22Rv1 (cell line): ENCODE results near the gene BPIFB4.
"Not testable (repeated sequence)": the region's sequence is repeated elsewhere in the genome, so short reads cannot be mapped to it uniquely, and the experiment has no call there.

Experiments
- H3K27ac ChIP-seq: fragments of 450-650 bp; 2 replicates; pipeline ENCODE4 v1.5.1; 2017
- ZFX ChIP-seq: fragments of 450-650 bp; IDR thresholded peaks from 2 replicates; pipeline ENCODE4 v1.6.1; 2017; ENCODE audit warnings: antibody characterized with exemption, borderline replicate concordance
- TF ChIP-seq, protein P1 (sequence below): fragments of 450-650 bp; IDR thresholded peaks from 2 replicates; pipeline ENCODE4 v1.5.1; 2017; ENCODE audit warnings: mild to moderate bottlenecking

BPIFB4 gene

DNA sequence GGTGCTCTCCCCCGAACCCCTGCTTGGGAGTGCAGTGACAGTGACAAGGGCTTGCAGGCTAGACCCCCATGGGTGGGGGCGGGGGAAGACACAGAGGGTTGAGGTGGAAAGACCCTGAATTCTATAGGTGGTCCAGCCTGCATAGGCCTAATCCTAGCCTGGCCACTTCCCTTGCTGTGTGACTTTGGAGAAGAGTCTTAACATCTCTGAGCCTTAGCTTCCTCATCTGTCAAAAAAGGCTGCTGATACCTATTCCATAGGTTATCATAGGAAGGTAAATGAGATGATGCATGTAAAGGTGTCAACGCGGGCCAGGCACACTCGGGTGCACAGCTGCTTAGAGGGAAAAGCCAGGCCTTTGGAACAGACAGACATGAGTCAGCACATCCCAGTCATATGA is 15.8 kb downstream of the BPIFB4 start:
- no peak for TF ChIP-seq ZFX
- TF ChIP-seq, protein P1, sequence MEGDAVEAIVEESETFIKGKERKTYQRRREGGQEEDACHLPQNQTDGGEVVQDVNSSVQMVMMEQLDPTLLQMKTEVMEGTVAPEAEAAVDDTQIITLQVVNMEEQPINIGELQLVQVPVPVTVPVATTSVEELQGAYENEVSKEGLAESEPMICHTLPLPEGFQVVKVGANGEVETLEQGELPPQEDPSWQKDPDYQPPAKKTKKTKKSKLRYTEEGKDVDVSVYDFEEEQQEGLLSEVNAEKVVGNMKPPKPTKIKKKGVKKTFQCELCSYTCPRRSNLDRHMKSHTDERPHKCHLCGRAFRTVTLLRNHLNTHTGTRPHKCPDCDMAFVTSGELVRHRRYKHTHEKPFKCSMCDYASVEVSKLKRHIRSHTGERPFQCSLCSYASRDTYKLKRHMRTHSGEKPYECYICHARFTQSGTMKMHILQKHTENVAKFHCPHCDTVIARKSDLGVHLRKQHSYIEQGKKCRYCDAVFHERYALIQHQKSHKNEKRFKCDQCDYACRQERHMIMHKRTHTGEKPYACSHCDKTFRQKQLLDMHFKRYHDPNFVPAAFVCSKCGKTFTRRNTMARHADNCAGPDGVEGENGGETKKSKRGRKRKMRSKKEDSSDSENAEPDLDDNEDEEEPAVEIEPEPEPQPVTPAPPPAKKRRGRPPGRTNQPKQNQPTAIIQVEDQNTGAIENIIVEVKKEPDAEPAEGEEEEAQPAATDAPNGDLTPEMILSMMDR: no peak

DNA sequence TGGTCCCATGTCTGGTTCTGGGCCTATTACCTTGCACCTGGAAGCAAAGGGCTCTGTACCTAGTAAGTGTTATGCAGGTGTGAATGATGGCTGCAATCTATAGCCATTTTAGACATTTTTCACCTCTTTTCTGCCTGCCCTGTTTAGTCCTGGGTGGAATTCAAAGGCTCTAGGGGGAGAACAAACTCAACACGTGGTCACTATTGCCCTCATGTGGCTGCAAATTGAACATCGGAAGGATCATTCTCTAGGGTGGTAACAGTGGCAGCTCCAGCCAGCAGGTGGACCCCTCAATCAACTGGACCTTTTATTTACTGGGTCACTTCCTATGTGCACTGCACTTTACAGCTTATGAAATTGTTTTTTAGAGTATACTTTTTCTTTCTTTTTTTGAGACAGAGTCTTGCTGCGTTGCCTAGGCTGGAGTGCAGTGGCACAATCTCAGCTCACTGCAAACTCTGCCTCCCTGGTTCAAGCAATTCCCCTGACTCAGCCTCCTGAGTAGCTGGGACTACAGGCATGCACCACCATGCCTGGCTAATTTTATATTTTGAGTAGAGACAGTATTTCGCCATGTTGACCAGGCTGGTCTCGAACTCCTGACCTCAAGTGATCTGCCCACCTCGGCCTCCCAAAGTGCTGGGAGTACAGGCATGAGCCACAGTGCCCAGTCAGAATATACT is 16.6 kb downstream of the BPIFB4 start:
- TF ChIP-seq, protein P1: peak; percentile 89
- H3K27ac ChIP-seq: not testable (repeated sequence)

More for the DNA sequence above, 15.8 kb downstream of the BPIFB4 start:
- H3K27ac ChIP-seq: no peak overlapping the region

DNA sequence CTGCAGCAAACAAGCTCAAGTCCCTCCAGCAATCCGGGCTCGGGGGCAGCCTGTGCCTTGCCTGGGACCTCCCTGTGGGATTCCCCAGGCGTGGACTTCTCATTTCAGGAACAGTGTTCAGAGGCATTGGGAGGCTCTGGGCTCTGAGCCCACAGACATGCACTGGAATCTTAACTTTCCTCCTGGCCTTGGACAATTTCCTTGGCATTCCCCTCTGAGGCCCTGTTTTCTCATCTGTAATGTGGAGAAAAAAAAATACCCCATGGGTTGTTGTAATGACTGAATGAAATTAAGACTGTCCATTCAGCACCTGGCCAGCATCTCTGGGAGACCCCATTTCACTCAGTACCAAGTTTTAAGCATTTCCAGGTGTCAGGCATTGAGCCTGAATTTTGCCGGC is 17.6 kb downstream of the BPIFB4 start:
- H3K27ac ChIP-seq: no peak overlapping the region
- no peak for TF ChIP-seq ZFX
- TF ChIP-seq, protein P1: no peak

DNA sequence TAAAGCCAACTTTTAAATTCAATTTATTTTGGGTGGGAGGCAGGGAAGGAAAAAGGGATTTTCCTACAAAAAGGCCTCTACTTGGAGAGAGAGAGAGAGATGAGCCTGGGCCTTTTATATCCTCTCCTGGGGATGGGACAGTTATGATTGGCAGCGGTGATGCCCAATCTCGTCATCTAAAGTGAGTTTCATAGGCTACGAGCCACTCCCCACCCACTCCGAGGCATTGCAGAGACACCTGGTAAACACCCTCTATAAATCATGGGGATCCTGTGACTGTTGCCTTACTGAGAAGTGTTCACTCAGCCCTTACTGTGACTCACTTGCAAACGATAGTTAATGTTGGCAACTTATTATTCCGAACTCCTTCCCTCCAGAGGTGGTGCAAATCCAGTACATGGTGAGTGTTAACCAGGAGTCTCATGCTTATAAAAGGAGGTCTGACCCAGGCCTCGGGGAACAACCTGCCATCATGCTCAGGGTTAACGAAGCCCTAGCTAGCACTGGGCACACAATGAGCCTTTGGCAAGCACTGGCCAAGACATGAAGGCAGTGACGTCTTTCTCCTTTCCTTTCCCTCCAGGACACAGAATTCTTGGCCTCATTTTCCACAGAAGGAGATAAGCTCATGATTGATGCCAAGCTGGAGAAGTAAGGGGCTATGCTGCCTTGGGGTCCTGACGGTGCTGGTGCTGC is 20.5 kb downstream of the BPIFB4 start:
- TF ChIP-seq, protein P1: no peak
- no peak for TF ChIP-seq ZFX

DNA sequence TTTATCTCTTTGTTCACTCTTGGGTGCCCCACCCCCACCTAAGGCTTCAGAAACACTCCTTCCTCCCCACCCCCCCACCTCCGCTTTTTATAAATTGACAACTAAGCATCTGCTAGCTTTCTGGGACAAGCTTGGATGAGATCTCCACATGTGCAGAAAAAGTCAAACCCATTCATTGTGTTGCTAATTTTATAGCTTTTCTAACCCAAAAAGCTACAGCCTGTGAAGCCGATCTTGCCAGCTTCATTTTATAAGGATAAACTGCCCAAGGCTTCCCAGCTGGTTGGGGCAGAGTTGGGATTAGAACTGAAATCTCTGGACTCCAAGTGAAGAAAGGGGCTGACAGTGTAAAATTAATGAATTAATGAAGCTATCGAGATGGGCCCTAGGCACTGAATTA is 24.1 kb downstream of the BPIFB4 start:
- H3K27ac ChIP-seq: no peak overlapping the region
- no peak for TF ChIP-seq ZFX
- TF ChIP-seq, protein P1: no peak

More for the DNA sequence above, 20.5 kb downstream of the BPIFB4 start:
- no peak overlapping the region for H3K27ac ChIP-seq

DNA sequence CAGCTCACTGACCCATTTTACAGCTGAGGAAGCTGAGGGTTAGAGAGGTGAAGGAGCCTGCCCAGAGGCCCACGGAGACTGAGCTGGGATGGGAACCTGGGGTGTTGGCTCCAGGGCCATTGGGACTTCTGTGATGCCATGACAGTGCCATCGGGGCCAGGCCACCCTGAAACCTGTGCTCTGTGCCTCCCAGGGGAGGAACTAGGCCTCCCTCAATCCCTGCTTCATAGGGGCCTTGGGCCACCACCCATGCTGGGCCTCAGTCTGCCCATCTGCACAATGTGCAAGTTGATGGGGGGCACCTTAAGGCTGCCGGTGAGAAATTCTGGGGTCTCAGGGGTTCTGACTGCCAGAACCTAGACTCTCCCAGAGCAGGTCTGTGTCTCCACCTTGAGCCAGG is 24.9 kb downstream of the BPIFB4 start:
- no peak overlapping the region for H3K27ac ChIP-seq

More for the DNA sequence above, 24.9 kb downstream of the BPIFB4 start:
- no peak for TF ChIP-seq ZFX
- TF ChIP-seq, protein P1: no peak
